ENCODE data around the gene DNAJC24.

GRCh38 chr11:31443802-31444201, 74.1 kb downstream of the DNAJC24 start:
- TF ChIP-seq ZNF274 (IDR thresholded peaks at IDR 0.05; ENCODE audit: low read depth, low read length) = no peak
- TF ChIP-seq SUZ12 (IDR thresholded peaks at IDR 0.05; ENCODE audit: extremely low read depth, insufficient read depth, insufficient read length) = no peak
- no peak for TF ChIP-seq YY1 (IDR thresholded peaks at IDR 0.05; ENCODE audit: insufficient read depth, insufficient read length)

All from NT2/D1 (cell line).